CD4-positive, alpha-beta memory T cell (primary cell): ENCODE data around the gene HPS1. TPM values are rescaled to one million over a fixed set of nuclear protein-coding genes. Genes with fewer than 3 reads are reported as not detected.

Experiments
- CTCF ChIA-PET: fragments of 350-600 bp; sonication (Branson Sonifier 250); formaldehyde crosslinking; loops from one replicate; lab custom pipeline; 2021; ENCODE audit warnings: inconsistent platforms; ENCODE audit not compliant: partially characterized antibody; lab: Charles Lee
- POLR2A ChIA-PET: fragments of 350-600 bp; sonication (Branson Sonifier 250); formaldehyde crosslinking; loops from one replicate; lab custom pipeline; 2021; ENCODE audit not compliant: partially characterized antibody; lab: Charles Lee
- DNase-seq, 5 donors: peaks; one replicate each; pipeline versions ENCODE4 v3.0.0 to v3.0.0-alpha.2; 2020 to 2022; ENCODE audit warnings: mixed read lengths in 1 of 5
- H3K27ac ChIP-seq: one replicate; pipeline ENCODE4 v1.7.0; 2013; ENCODE audit warnings: low read depth, low read length
- H3K27me3 ChIP-seq: 2 replicates; pipeline ENCODE4 v1.7.0; 2013; ENCODE audit warnings: mild to moderate bottlenecking, low read length, moderate library complexity; ENCODE audit not compliant: insufficient read depth
- H3K36me3 ChIP-seq: 2 replicates; pipeline ENCODE4 v1.7.0; 2013; ENCODE audit warnings: mild to moderate bottlenecking, low read length, moderate library complexity; ENCODE audit not compliant: insufficient read depth
- H3K4me1 ChIP-seq: 2 replicates; pipeline ENCODE4 v1.7.0; 2013; ENCODE audit warnings: mild to moderate bottlenecking, low read length, moderate library complexity; ENCODE audit not compliant: insufficient read depth
- H3K4me3 ChIP-seq, 2 donors: one replicate each; pipeline ENCODE4 v1.7.0; 2013; ENCODE audit warnings: low read length in 2 of 2, mild to moderate bottlenecking in 1 of 2
- H3K9me3 ChIP-seq, 2 donors: one replicate each; pipeline ENCODE4 v1.7.0; 2013; ENCODE audit warnings: low read length in 2 of 2, control low read depth in 1 of 2; ENCODE audit not compliant: control insufficient read depth in 1 of 2
- H3K27ac Mint-ChIP-seq, 7 donors: one replicate each; pipeline ENCODE4 v1.8.0; 2020 to 2021; ENCODE audit warnings: mixed read lengths in 7 of 7, mild to moderate bottlenecking in 6 of 7, inconsistent platforms in 3 of 7, moderate library complexity in 3 of 7
- H3K27me3 Mint-ChIP-seq, 2 donors: one replicate each; pipeline ENCODE4 v1.8.0; 2020 to 2021; ENCODE audit warnings: mixed read lengths in 2 of 2
- H3K36me3 Mint-ChIP-seq, 2 donors: one replicate each; pipeline ENCODE4 v1.8.0; 2020 to 2021; ENCODE audit warnings: mixed read lengths in 2 of 2, inconsistent platforms in 1 of 2, mild to moderate bottlenecking in 1 of 2
- H3K4me1 Mint-ChIP-seq, 4 donors: one replicate each; pipeline ENCODE4 v1.8.0; 2020 to 2021; ENCODE audit warnings: mixed read lengths in 4 of 4, mild to moderate bottlenecking in 1 of 4
- H3K4me3 Mint-ChIP-seq, 8 donors: one replicate each; pipeline ENCODE4 v1.8.0; 2020 to 2021; ENCODE audit warnings: mixed read lengths in 8 of 8, mild to moderate bottlenecking in 7 of 8, moderate library complexity in 6 of 8, inconsistent platforms in 3 of 8
- H3K9me3 Mint-ChIP-seq, 8 donors: one replicate each; pipeline ENCODE4 v1.8.0; 2020 to 2021; ENCODE audit warnings: mixed read lengths in 8 of 8, mild to moderate bottlenecking in 5 of 8, inconsistent platforms in 3 of 8, moderate library complexity in 1 of 8
- intact Hi-C: fragments of 100-400 bp; cut with micrococcal nuclease; formaldehyde crosslinking; loops from one replicate; pipeline ENCODE4 v1.15.1; 2023
- polyA plus RNA-seq, 2 donors: library from polyadenylated mRNA; unstranded; fragments of 300-500 nt; fragmentation: Illumina TruSeq; gene quantifications; one replicate each; pipeline ENCODE4 v1.2.3, GENCODE V29; 2021
- total RNA-seq, 2 experiments: library from RNA; stranded (reverse); gene quantifications; one replicate each; pipeline ENCODE4 v1.2.3, GENCODE V29; 2021

Gene HPS1
- total and polyA plus RNA-seq, 4 experiments from 2014 or later: 72.0 to 115 (median 91.3) TPM

DNA sequence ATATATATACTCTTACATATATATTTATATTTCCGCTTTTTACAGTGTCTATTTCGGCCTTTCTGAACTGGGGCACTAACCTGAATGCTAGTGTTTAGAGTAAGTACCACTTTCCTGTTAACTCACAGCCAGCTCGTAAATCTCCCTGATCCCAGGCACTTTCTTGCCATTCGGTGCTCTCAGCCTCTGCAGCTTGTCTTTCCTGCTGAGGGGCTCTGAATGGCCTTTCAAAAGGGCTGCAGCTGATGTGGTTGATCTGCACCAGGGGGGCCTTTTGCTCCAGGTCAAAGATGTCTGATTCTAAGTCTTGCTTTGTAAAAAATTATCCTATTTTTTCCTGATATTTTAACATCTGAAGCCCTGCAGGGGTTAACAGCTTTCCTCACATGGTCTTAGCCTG lies 25.5 kb upstream of the HPS1 start:
- peaks cover 2 to 12% (median 6%) of the 10 kb centered on the region in 4 donors for H3K4me1 Mint-ChIP-seq
- peak overlapping the region in 1 of 7 donors; percentile 36 for H3K27ac Mint-ChIP-seq
- H3K27me3 Mint-ChIP-seq: peaks cover 4 to 5% of the 10 kb centered on the region in 2 donors
- ChIA-PET CTCF (no interaction called here), POLR2A (no interaction called here)
- H3K4me3 Mint-ChIP-seq: no peak overlapping the region
- H3K9me3 Mint-ChIP-seq: no peaks in the 10 kb centered on the region
- Histone ChIP-seq H3K4me1 (no peaks in the 10 kb centered on the region), H3K27me3 (no peaks in the 10 kb centered on the region), H3K4me3 (no peak overlapping the region), H3K36me3 (no peaks in the 10 kb centered on the region), H3K9me3 (no peaks in the 10 kb centered on the region), H3K27ac (no peak overlapping the region)
- H3K36me3 Mint-ChIP-seq: peaks cover 0 to 2% of the 10 kb centered on the region in 2 donors
- no peak for DNase-seq
- intact Hi-C loops: no loop called here

- no peaks in the 10 kb centered on the region for H3K9me3 Mint-ChIP-seq
- DNase-seq: no peak
- H3K36me3 ChIP-seq: no peaks in the 10 kb centered on the region
- H3K27me3 ChIP-seq: no peaks in the 10 kb centered on the region
- H3K27ac ChIP-seq: no peak overlapping the region
- H3K4me1 ChIP-seq: no peaks in the 10 kb centered on the region
- no peak overlapping the region for H3K4me3 ChIP-seq
- intact Hi-C loops: no loop called here
- no peak overlapping the region for H3K4me3 Mint-ChIP-seq
- peaks cover 4 to 5% of the 10 kb centered on the region in 2 donors for H3K27me3 Mint-ChIP-seq
- H3K27ac Mint-ChIP-seq: peak overlapping the region in 1 of 7 donors; percentile 42
- H3K9me3 ChIP-seq: no peaks in the 10 kb centered on the region
- peaks cover 2 to 15% (median 7%) of the 10 kb centered on the region in 4 donors for H3K4me1 Mint-ChIP-seq
- peaks cover 0 to 2% of the 10 kb centered on the region in 2 donors for H3K36me3 Mint-ChIP-seq
- CTCF ChIA-PET: interaction anchor here (1.3 to 1.4 kb wide), 2 partner anchors 10 to 776 kb away, joined by 3 read pairs; no protein-coding TSS in a partner anchor
- POLR2A ChIA-PET: no interaction called here
These were observed 24.1 kb upstream of the HPS1 start for GRCh38 chr10:98470850-98471249.

GRCh38 chr10:98469001-98469931 lies 22.5 kb upstream of the HPS1 start:
- Mint-ChIP-seq H3K27me3 (peaks cover 4 to 5% of the 10 kb centered on the region in 2 donors), H3K27ac (peak overlapping the region in 1 of 7 donors; percentile 24), H3K36me3 (peaks cover 0 to 2% of the 10 kb centered on the region in 2 donors), H3K9me3 (no peaks in the 10 kb centered on the region), H3K4me1 (peaks cover 2 to 15% (median 6%) of the 10 kb centered on the region in 4 donors), H3K4me3 (peak overlapping the region in 5 of 8 donors; percentile 22 to 84 (median 44))
- Histone ChIP-seq H3K27ac (no peak overlapping the region), H3K4me1 (no peaks in the 10 kb centered on the region), H3K36me3 (no peaks in the 10 kb centered on the region), H3K27me3 (no peaks in the 10 kb centered on the region), H3K4me3 (no peak overlapping the region), H3K9me3 (no peaks in the 10 kb centered on the region)
- no peak for DNase-seq
- POLR2A ChIA-PET: interaction anchor here (0.9 to 2.3 kb wide), 3 partner anchors 13 to 193 kb away, joined by 3 to 10 read pairs (median 3); partner anchors contain the start of gene HPS1
- CTCF ChIA-PET: interaction anchor here (0.9 to 5.7 kb wide), 6 partner anchors 9 to 778 kb away, joined by 3 to 56 read pairs (median 28); no protein-coding TSS in a partner anchor
- intact Hi-C loops: loop anchor here (5.0 to 10.0 kb wide), 3 partner anchors 903 to 1143 kb away; partner anchors contain the start of gene GOT1

- Mint-ChIP-seq H3K4me1 (peaks cover 2 to 15% (median 5%) of the 10 kb centered on the region in 4 donors), H3K36me3 (peaks cover 0 to 2% of the 10 kb centered on the region in 2 donors), H3K9me3 (no peaks in the 10 kb centered on the region), H3K4me3 (peak overlapping the region; percentile 97 to 99 (median 98)), H3K27ac (peak overlapping the region; percentile 51 to 96 (median 94)), H3K27me3 (peaks cover 4 to 5% of the 10 kb centered on the region in 2 donors)
- CTCF ChIA-PET: interaction anchor here (0.6 to 5.7 kb wide), 34 partner anchors 11 to 1244 kb away, joined by 3 to 56 read pairs (median 4); partner anchors contain the start of gene HPS1
- Histone ChIP-seq H3K9me3 (no peaks in the 10 kb centered on the region), H3K36me3 (no peaks in the 10 kb centered on the region), H3K27me3 (no peaks in the 10 kb centered on the region), H3K27ac (no peak overlapping the region), H3K4me1 (no peaks in the 10 kb centered on the region), H3K4me3 (peak overlapping the region; percentile 70 to 77)
- peak; percentile 67 to 72 (median 68) for DNase-seq
- intact Hi-C loops: loop anchor here (1.0 to 10.0 kb wide), 7 partner anchors 21 to 1145 kb away; partner anchors contain the start of genes GOT1 and HPS1
- POLR2A ChIA-PET: interaction anchor here (0.6 to 2.3 kb wide), 6 partner anchors 14 to 779 kb away, joined by 3 to 10 read pairs (median 3); partner anchors contain the start of gene HPS1
These were observed 21.0 kb upstream of the HPS1 start for GRCh38 chr10:98467506-98468318.

GRCh38 chr10:98466861-98467505 lies 20.2 kb upstream of the HPS1 start:
- peaks cover 0 to 2% of the 10 kb centered on the region in 2 donors for H3K36me3 Mint-ChIP-seq
- peak overlapping the region; percentile 22 to 99 (median 98) for H3K4me3 Mint-ChIP-seq
- Histone ChIP-seq H3K27ac (no peak overlapping the region), H3K27me3 (no peaks in the 10 kb centered on the region), H3K9me3 (no peaks in the 10 kb centered on the region), H3K4me3 (peak overlapping the region in 1 of 2 donors; percentile 77), H3K4me1 (no peaks in the 10 kb centered on the region), H3K36me3 (no peaks in the 10 kb centered on the region)
- ChIA-PET CTCF (interaction anchor here (0.6 to 5.7 kb wide), 34 partner anchors 10 to 1245 kb away, joined by 3 to 56 read pairs (median 4); partner anchors contain the start of gene HPS1), POLR2A (interaction anchor here (1.5 to 2.3 kb wide), 3 partner anchors 21 to 200 kb away, joined by 3 to 10 read pairs (median 6); partner anchors contain the start of gene HPS1)
- H3K27me3 Mint-ChIP-seq: peaks cover 4 to 5% of the 10 kb centered on the region in 2 donors
- intact Hi-C loops: loop anchor here (1.0 to 10.0 kb wide), 7 partner anchors 21 to 1145 kb away; partner anchors contain the start of genes GOT1 and HPS1
- peaks cover 2 to 15% (median 5%) of the 10 kb centered on the region in 4 donors for H3K4me1 Mint-ChIP-seq
- H3K27ac Mint-ChIP-seq: peak overlapping the region in 4 of 7 donors; percentile 51 to 95 (median 80)
- peak in 1 of 5 donors; percentile 8 for DNase-seq
- no peaks in the 10 kb centered on the region for H3K9me3 Mint-ChIP-seq

GRCh38 chr10:98465866-98466265 lies 19.1 kb upstream of the HPS1 start:
- peak overlapping the region in 1 of 8 donors; percentile 44 for H3K4me3 Mint-ChIP-seq
- H3K36me3 Mint-ChIP-seq: peaks cover 0 to 2% of the 10 kb centered on the region in 2 donors
- H3K27me3 ChIP-seq: no peaks in the 10 kb centered on the region
- H3K4me3 ChIP-seq: no peak overlapping the region
- H3K4me1 Mint-ChIP-seq: peaks cover 2 to 15% (median 5%) of the 10 kb centered on the region in 4 donors
- peaks cover 4 to 5% of the 10 kb centered on the region in 2 donors for H3K27me3 Mint-ChIP-seq
- no peak overlapping the region for H3K27ac Mint-ChIP-seq
- DNase-seq: no peak
- ChIA-PET CTCF (interaction anchor here (0.7 to 5.7 kb wide), 5 partner anchors 40 to 1146 kb away, joined by 4 to 56 read pairs (median 8); no protein-coding TSS in a partner anchor), POLR2A (no interaction called here)
- no peaks in the 10 kb centered on the region for H3K9me3 Mint-ChIP-seq
- no peaks in the 10 kb centered on the region for H3K36me3 ChIP-seq
- no peaks in the 10 kb centered on the region for H3K9me3 ChIP-seq
- intact Hi-C loops: loop anchor here (5.0 to 10.0 kb wide), 3 partner anchors 906 to 1146 kb away; partner anchors contain the start of gene GOT1
- H3K4me1 ChIP-seq: no peaks in the 10 kb centered on the region
- no peak overlapping the region for H3K27ac ChIP-seq
